ENCODE data around the gene CCDC169. TPM values are rescaled to one million over a fixed set of nuclear protein-coding genes. Genes with fewer than 3 reads are reported as not detected.

The CCDC169 gene
- total and polyA plus RNA-seq, 4 donors, result 2.1 TPM; not detected in 3

DNA sequence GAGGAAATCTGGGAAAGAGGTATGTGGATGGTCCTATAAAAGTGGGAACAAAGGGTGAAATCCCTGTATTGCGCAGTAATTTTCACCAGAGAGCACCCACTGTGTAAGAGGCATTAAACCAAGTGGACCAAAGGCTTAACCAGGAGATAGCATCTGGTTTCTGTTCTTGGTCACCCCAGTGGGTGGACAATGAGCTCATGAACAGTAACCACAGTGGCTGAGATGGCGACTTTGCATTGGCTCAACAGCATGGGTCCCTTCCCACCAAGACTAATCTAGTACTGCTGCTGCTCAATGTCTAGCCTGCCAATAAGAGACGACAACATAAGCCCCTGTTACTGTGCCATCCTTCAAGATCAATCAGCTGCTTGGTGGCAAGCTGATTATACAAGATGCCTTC is 36.6 kb downstream of the CCDC169 start:
- WGBS, result 80% methylated on average over 3 of the region's 3 CpGs
- no peak for DNase-seq (ENCODE audit: low spot score)
- H3K4me1 ChIP-seq (ENCODE audit: control insufficient read depth in 4 of 4, insufficient read depth in 4 of 4, low read length in 3 of 4), result no peaks in the 10 kb centered on the region
- H3K27ac ChIP-seq (ENCODE audit: low read depth in 1 of 2, low read length in 2 of 2), result no peak overlapping the region
- no peaks in the 10 kb centered on the region for H3K9me3 ChIP-seq (ENCODE audit: control insufficient read depth in 4 of 4, low read length in 3 of 4)
- no peaks in the 10 kb centered on the region for H3K27me3 ChIP-seq (ENCODE audit: control insufficient read depth in 4 of 4, insufficient read depth in 4 of 4, low read length in 3 of 4)
- no peaks in the 10 kb centered on the region for H3K36me3 ChIP-seq (ENCODE audit: control insufficient read depth in 4 of 4, insufficient read depth in 3 of 4, low read depth in 1 of 4, low read length in 3 of 4)
- no peak overlapping the region for H3K9ac ChIP-seq (ENCODE audit: low read depth in 1 of 2, low read length in 2 of 2)
- no peak overlapping the region for H3K4me3 ChIP-seq (ENCODE audit: low read depth in 1 of 3, low read length in 3 of 3)
- no peak for TF ChIP-seq GABPA (IDR thresholded peaks at IDR 0.05 in 1 of 2, conservative IDR thresholded peaks at IDR 0.05 in 1 of 2)
- TF ChIP-seq YY1 (IDR thresholded peaks at IDR 0.05), result no peak
- TF ChIP-seq FOXA1 (IDR thresholded peaks at IDR 0.05), result no peak
- no peak for TF ChIP-seq TAF1 (conservative IDR thresholded peaks at IDR 0.05)
- TF ChIP-seq SP1 (IDR thresholded peaks at IDR 0.05), result no peak
- no peak for TF ChIP-seq HNF4A (conservative IDR thresholded peaks at IDR 0.05)
- TF ChIP-seq, protein P1, sequence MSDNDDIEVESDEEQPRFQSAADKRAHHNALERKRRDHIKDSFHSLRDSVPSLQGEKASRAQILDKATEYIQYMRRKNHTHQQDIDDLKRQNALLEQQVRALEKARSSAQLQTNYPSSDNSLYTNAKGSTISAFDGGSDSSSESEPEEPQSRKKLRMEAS (IDR thresholded peaks at IDR 0.05), result no peak
- TF ChIP-seq FOXA2 (IDR thresholded peaks at IDR 0.05), result no peak
- no peak for TF ChIP-seq RAD21 (IDR thresholded peaks at IDR 0.05)
- TF ChIP-seq, protein P2, sequence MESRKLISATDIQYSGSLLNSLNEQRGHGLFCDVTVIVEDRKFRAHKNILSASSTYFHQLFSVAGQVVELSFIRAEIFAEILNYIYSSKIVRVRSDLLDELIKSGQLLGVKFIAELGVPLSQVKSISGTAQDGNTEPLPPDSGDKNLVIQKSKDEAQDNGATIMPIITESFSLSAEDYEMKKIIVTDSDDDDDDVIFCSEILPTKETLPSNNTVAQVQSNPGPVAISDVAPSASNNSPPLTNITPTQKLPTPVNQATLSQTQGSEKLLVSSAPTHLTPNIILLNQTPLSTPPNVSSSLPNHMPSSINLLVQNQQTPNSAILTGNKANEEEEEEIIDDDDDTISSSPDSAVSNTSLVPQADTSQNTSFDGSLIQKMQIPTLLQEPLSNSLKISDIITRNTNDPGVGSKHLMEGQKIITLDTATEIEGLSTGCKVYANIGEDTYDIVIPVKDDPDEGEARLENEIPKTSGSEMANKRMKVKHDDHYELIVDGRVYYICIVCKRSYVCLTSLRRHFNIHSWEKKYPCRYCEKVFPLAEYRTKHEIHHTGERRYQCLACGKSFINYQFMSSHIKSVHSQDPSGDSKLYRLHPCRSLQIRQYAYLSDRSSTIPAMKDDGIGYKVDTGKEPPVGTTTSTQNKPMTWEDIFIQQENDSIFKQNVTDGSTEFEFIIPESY (IDR thresholded peaks at IDR 0.05), result no peak
- TF ChIP-seq, protein P3, sequence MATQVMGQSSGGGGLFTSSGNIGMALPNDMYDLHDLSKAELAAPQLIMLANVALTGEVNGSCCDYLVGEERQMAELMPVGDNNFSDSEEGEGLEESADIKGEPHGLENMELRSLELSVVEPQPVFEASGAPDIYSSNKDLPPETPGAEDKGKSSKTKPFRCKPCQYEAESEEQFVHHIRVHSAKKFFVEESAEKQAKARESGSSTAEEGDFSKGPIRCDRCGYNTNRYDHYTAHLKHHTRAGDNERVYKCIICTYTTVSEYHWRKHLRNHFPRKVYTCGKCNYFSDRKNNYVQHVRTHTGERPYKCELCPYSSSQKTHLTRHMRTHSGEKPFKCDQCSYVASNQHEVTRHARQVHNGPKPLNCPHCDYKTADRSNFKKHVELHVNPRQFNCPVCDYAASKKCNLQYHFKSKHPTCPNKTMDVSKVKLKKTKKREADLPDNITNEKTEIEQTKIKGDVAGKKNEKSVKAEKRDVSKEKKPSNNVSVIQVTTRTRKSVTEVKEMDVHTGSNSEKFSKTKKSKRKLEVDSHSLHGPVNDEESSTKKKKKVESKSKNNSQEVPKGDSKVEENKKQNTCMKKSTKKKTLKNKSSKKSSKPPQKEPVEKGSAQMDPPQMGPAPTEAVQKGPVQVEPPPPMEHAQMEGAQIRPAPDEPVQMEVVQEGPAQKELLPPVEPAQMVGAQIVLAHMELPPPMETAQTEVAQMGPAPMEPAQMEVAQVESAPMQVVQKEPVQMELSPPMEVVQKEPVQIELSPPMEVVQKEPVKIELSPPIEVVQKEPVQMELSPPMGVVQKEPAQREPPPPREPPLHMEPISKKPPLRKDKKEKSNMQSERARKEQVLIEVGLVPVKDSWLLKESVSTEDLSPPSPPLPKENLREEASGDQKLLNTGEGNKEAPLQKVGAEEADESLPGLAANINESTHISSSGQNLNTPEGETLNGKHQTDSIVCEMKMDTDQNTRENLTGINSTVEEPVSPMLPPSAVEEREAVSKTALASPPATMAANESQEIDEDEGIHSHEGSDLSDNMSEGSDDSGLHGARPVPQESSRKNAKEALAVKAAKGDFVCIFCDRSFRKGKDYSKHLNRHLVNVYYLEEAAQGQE (IDR thresholded peaks at IDR 0.05), result no peak
- no peak for TF ChIP-seq JUND (IDR thresholded peaks at IDR 0.05)
- TF ChIP-seq EGR1 (IDR thresholded peaks at IDR 0.05; ENCODE audit: low read depth in 2 of 2), result no peak
- TF ChIP-seq, protein P4, sequence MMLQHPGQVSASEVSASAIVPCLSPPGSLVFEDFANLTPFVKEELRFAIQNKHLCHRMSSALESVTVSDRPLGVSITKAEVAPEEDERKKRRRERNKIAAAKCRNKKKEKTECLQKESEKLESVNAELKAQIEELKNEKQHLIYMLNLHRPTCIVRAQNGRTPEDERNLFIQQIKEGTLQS (IDR thresholded peaks at IDR 0.05), result no peak
- TF ChIP-seq NR2F2 (IDR thresholded peaks at IDR 0.05), result no peak
- no peak for TF ChIP-seq HNF4G (IDR thresholded peaks at IDR 0.05)
- TF ChIP-seq, protein P5, sequence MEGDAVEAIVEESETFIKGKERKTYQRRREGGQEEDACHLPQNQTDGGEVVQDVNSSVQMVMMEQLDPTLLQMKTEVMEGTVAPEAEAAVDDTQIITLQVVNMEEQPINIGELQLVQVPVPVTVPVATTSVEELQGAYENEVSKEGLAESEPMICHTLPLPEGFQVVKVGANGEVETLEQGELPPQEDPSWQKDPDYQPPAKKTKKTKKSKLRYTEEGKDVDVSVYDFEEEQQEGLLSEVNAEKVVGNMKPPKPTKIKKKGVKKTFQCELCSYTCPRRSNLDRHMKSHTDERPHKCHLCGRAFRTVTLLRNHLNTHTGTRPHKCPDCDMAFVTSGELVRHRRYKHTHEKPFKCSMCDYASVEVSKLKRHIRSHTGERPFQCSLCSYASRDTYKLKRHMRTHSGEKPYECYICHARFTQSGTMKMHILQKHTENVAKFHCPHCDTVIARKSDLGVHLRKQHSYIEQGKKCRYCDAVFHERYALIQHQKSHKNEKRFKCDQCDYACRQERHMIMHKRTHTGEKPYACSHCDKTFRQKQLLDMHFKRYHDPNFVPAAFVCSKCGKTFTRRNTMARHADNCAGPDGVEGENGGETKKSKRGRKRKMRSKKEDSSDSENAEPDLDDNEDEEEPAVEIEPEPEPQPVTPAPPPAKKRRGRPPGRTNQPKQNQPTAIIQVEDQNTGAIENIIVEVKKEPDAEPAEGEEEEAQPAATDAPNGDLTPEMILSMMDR (IDR thresholded peaks at IDR 0.05; ENCODE audit: low read depth, low read length, missing input control), result no peak
- no peak for TF ChIP-seq RXRA (IDR thresholded peaks at IDR 0.05)

Data from liver (tissue), 9 donors.